ENCODE results near the gene DDI1.

The DDI1 gene

DNA sequence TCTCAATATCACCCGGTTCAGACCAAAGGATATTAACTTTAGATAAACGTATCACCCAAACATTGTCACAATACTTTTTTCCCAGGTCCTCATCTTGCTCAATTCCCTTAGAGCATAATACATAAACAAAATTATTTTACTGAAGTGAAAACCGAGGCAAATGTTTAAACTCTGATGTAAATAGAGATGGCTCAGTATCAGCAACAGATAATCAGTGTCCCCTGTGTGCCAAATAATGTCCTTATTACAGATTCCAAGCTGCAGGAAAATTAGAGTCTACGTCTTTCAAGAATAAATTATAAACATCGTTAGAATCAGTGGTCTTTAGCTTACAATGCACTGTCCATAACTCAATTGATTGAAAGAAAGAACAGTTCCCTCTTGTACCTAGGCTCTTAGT lies 50.2 kb downstream of the DDI1 start:
- no peak for DNase-seq

Data from activated T-cell treated with anti-CD3 and anti-CD28 coated beads, Interleukin-2, amount 50 U/mL, for 1 hour (primary cell).